ENCODE data around the gene HS3ST4. TPM values are rescaled to one million over a fixed set of nuclear protein-coding genes. Genes with fewer than 3 reads are reported as not detected.

HS3ST4 gene
- total and polyA plus RNA-seq, 2 donors (not counting 1 experiment from before 2014, with no cell fraction given), result not detected

GRCh38 chr16:25959221-25959620 is 267.5 kb downstream of the HS3ST4 start:
- no peak overlapping the region for H3K4me3 Mint-ChIP-seq
- peaks cover 4% of the 10 kb centered on the region for H3K27me3 Mint-ChIP-seq
- H3K27ac Mint-ChIP-seq, result no peak overlapping the region
- no peaks in the 10 kb centered on the region for H3K79me2 ChIP-seq (ENCODE audit: control insufficient read depth, insufficient read depth, low read length)
- H2AFZ ChIP-seq (ENCODE audit: insufficient read depth, low read depth, low read length, poor library complexity, severe bottlenecking), result no peak overlapping the region
- TF ChIP-seq CTCF (IDR thresholded peaks at IDR 0.05) (no peak), EZH2 (IDR thresholded peaks at IDR 0.05; ENCODE audit: borderline replicate concordance, insufficient read depth, low read depth, low read length, poor library complexity, severe bottlenecking) (no peak)
- intact Hi-C loops (cut with micrococcal nuclease), result no loop called here
- 100% methylated on average over 1 of the region's 2 CpGs for WGBS (ENCODE audit: insufficient coverage)
- no peak overlapping the region for H3K4me3 ChIP-seq (ENCODE audit: control extremely low read depth in 1 of 5, extremely low read depth in 1 of 5, insufficient read depth in 1 of 5, low read depth in 2 of 5, low read length in 4 of 5)
- no peak overlapping the region for H3K4me2 ChIP-seq (replicated peaks; ENCODE audit: low read depth, low read length, poor library complexity, severe bottlenecking)
- DNase-seq (no peak), ATAC-seq (ENCODE audit: low read depth) (no peak)
- no peaks in the 10 kb centered on the region for H4K20me1 ChIP-seq (ENCODE audit: control insufficient read depth, insufficient read depth, low read length, poor library complexity, severe bottlenecking)
- no peak overlapping the region for H3K9ac ChIP-seq (ENCODE audit: low read length)
- no peaks in the 10 kb centered on the region for H3K9me3 ChIP-seq (ENCODE audit: control extremely low read depth in 1 of 3, control insufficient read depth in 2 of 3, insufficient read depth in 1 of 3, low read length in 2 of 3)
- H3K27ac ChIP-seq (ENCODE audit: low read length in 2 of 2), result no peak overlapping the region
- ChIA-PET CTCF (no interaction called here), POLR2A (no interaction called here)
- H3K4me1 ChIP-seq (ENCODE audit: control insufficient read depth in 2 of 2, insufficient read depth in 2 of 2, low read length in 2 of 2), result no peaks in the 10 kb centered on the region
- no peaks in the 10 kb centered on the region for H3K36me3 ChIP-seq (replicated peaks in 1 of 2; ENCODE audit: control extremely low read depth in 1 of 2, control insufficient read depth in 1 of 2, extremely low read depth in 1 of 2, insufficient read depth in 2 of 2, low read length in 1 of 2)
- no peaks in the 10 kb centered on the region for H3K27me3 ChIP-seq (replicated peaks in 1 of 4; ENCODE audit: control extremely low read depth in 1 of 4, control insufficient read depth in 3 of 4, insufficient read depth in 4 of 4, low read length in 3 of 4)
- no peaks in the 10 kb centered on the region for H3K4me1 Mint-ChIP-seq
- no peaks in the 10 kb centered on the region for H3K9me3 Mint-ChIP-seq (ENCODE audit: insufficient read depth)

- Mint-ChIP-seq H3K27me3 (no peaks in the 10 kb centered on the region), H3K4me1 (no peaks in the 10 kb centered on the region), H3K4me3 (no peak overlapping the region), H3K27ac (no peak overlapping the region), H3K9me3 (ENCODE audit: insufficient read depth) (no peaks in the 10 kb centered on the region)
- H2AFZ ChIP-seq (ENCODE audit: insufficient read depth, low read depth, low read length, poor library complexity, severe bottlenecking), result no peak overlapping the region
- TF ChIP-seq CTCF (IDR thresholded peaks at IDR 0.05), result no peak
- TF ChIP-seq EZH2 (IDR thresholded peaks at IDR 0.05; ENCODE audit: borderline replicate concordance, insufficient read depth, low read depth, low read length, poor library complexity, severe bottlenecking), result no peak
- no peak overlapping the region for H3K27ac ChIP-seq (ENCODE audit: low read length in 2 of 2)
- H3K36me3 ChIP-seq (replicated peaks in 1 of 2; ENCODE audit: control extremely low read depth in 1 of 2, control insufficient read depth in 1 of 2, extremely low read depth in 1 of 2, insufficient read depth in 2 of 2, low read length in 1 of 2), result no peaks in the 10 kb centered on the region
- H3K79me2 ChIP-seq (ENCODE audit: control insufficient read depth, insufficient read depth, low read length), result no peaks in the 10 kb centered on the region
- CTCF ChIA-PET, result no interaction called here
- H3K9ac ChIP-seq (ENCODE audit: low read length), result no peak overlapping the region
- no peaks in the 10 kb centered on the region for H4K20me1 ChIP-seq (ENCODE audit: control insufficient read depth, insufficient read depth, low read length, poor library complexity, severe bottlenecking)
- H3K4me2 ChIP-seq (replicated peaks; ENCODE audit: low read depth, low read length, poor library complexity, severe bottlenecking), result no peak overlapping the region
- DNase-seq (no peak), ATAC-seq (ENCODE audit: low read depth) (no peak)
- intact Hi-C loops (cut with micrococcal nuclease), result no loop called here
- H3K4me1 ChIP-seq (ENCODE audit: control insufficient read depth in 2 of 2, insufficient read depth in 2 of 2, low read length in 2 of 2), result no peaks in the 10 kb centered on the region
- H3K27me3 ChIP-seq (replicated peaks in 1 of 4; ENCODE audit: control extremely low read depth in 1 of 4, control insufficient read depth in 3 of 4, insufficient read depth in 4 of 4, low read length in 3 of 4), result no peaks in the 10 kb centered on the region
- WGBS (ENCODE audit: insufficient coverage), result 57% methylated on average over 1 of the region's 1 CpG
- POLR2A ChIA-PET, result no interaction called here
- H3K9me3 ChIP-seq (ENCODE audit: control extremely low read depth in 1 of 3, control insufficient read depth in 2 of 3, insufficient read depth in 1 of 3, low read length in 2 of 3), result no peaks in the 10 kb centered on the region
- no peak overlapping the region for H3K4me3 ChIP-seq (ENCODE audit: control extremely low read depth in 1 of 5, extremely low read depth in 1 of 5, insufficient read depth in 1 of 5, low read depth in 2 of 5, low read length in 4 of 5)
Observed at GRCh38 chr16:25966172-25967097, 274.7 kb downstream of the HS3ST4 start.

Measured in B cell (primary cell).